Endothelial cell of umbilical vein (primary cell): ENCODE measurements around the gene SPRR1A.
"Not testable (repeated sequence)": the region's sequence is repeated elsewhere in the genome, so short reads cannot be mapped to it uniquely, and the experiment has no call there.

ENCODE experiments used
- EZH2 ChIP-seq: IDR thresholded peaks from 2 replicates; pipeline ENCODE4 v1.6.1; 2012; ENCODE audit warnings: borderline replicate concordance, low read depth, mild to moderate bottlenecking, moderate library complexity, low read length, inconsistent platforms; ENCODE audit not compliant: severe bottlenecking
- GATA2 ChIP-seq: IDR thresholded peaks from 2 replicates; pipeline ENCODE4 v1.7.0; 2011; ENCODE audit warnings: low read depth, mild to moderate bottlenecking, moderate library complexity, mixed read lengths, low read length; ENCODE audit not compliant: insufficient read length, insufficient read depth
- JUN ChIP-seq: IDR thresholded peaks from 2 replicates; pipeline ENCODE4 v1.6.1; 2011; ENCODE audit warnings: borderline replicate concordance, low read depth; ENCODE audit not compliant: insufficient read length, insufficient read depth
- POLR2A ChIP-seq: IDR thresholded peaks from 2 replicates; pipeline ENCODE4 v1.6.1; 2012; ENCODE audit warnings: low read depth, mild to moderate bottlenecking, control low read depth, low read length
- POLR2AphosphoS5 ChIP-seq: IDR thresholded peaks from 2 replicates; pipeline ENCODE4 v1.6.1; 2012; ENCODE audit warnings: low read depth, mild to moderate bottlenecking, control low read depth, low read length, moderate library complexity; ENCODE audit not compliant: insufficient read depth
- TF ChIP-seq, protein P1 (sequence below), 2 donors: IDR thresholded peaks; 1 replicate in 1 of 2; 2 replicates in 1 of 2; pipeline ENCODE4 v1.5.1; 2011; ENCODE audit warnings: low read length in 2 of 2, mild to moderate bottlenecking in 2 of 2, moderate library complexity in 2 of 2, control low read depth in 1 of 2, inconsistent platforms in 1 of 2, low read depth in 1 of 2; ENCODE audit not compliant: insufficient read depth in 1 of 2; ENCODE audit errors: extremely low read depth in 1 of 2

DNA sequence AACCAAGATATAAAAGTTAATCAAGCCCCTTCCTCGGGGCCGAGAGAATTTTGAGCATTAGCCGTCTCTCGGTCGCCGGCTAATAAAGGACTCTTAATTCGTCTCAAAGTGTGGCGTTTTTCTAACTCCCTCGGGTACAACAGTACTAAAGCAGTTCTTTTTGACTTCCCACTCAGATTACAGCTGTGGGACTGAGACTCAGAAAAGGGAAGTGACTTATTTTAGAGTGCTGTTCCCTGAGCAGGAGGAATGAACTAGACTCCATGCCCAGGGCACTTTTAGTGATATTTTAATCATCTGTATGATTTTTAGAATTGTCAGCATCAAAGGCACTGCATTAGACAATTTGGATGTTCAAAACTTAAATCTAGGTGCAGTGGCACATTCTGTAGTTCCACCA, 38.5 kb downstream of the SPRR1A start:
- TF ChIP-seq, protein P1, sequence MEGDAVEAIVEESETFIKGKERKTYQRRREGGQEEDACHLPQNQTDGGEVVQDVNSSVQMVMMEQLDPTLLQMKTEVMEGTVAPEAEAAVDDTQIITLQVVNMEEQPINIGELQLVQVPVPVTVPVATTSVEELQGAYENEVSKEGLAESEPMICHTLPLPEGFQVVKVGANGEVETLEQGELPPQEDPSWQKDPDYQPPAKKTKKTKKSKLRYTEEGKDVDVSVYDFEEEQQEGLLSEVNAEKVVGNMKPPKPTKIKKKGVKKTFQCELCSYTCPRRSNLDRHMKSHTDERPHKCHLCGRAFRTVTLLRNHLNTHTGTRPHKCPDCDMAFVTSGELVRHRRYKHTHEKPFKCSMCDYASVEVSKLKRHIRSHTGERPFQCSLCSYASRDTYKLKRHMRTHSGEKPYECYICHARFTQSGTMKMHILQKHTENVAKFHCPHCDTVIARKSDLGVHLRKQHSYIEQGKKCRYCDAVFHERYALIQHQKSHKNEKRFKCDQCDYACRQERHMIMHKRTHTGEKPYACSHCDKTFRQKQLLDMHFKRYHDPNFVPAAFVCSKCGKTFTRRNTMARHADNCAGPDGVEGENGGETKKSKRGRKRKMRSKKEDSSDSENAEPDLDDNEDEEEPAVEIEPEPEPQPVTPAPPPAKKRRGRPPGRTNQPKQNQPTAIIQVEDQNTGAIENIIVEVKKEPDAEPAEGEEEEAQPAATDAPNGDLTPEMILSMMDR (IDR thresholded peaks at IDR 0.05; ENCODE audit: extremely low read depth in 1 of 2, insufficient read depth in 1 of 2, low read depth in 1 of 2, low read length in 2 of 2): not testable (repeated sequence)
- TF ChIP-seq POLR2AphosphoS5, EZH2, POLR2A, GATA2, JUN: not testable (repeated sequence)
